GM18507 (cell line): ENCODE results near the gene KRTAP21-2.
"Not testable (repeated sequence)": the region's sequence is repeated elsewhere in the genome, so short reads cannot be mapped to it uniquely, and the experiment has no call there.

Experiments used
- DNase-seq: peaks from one replicate; pipeline ENCODE4 v3.0.0; 2011; ENCODE audit warnings: low read depth; ENCODE audit not compliant: insufficient read length; ENCODE audit errors: extremely low spot score
- FAIRE-seq: peaks from 2 replicates; lab custom pipeline; 2011; peaks lifted over from hg19 to GRCh38; lab: Jason Lieb, UNC

Gene KRTAP21-2

DNA sequence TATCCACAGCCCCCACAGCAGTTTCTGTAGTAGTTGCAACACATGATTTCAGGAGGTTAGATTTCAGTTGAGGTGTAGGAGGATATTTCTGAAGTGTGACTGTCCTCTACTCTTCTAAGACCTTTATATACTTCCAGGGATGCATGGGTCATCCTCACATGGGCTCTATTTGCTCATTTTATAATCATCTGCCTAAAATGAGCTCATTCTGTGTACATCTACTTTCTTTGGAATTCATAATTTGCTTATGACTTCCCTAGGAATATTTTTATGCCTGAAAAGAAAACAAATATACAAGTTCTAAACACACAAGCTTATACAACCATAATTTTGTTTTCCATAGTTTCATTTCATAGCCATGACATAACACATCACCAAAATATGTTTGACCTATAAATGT lies at the start of gene KRTAP21-2:
TSS of gene KRTAP21-2 (minus strand) at position 101 of the 400 bp plus-strand sequence. CDS start at position 44, 57 bp downstream.
- FAIRE-seq (no peak), DNase-seq (no peak)

DNA sequence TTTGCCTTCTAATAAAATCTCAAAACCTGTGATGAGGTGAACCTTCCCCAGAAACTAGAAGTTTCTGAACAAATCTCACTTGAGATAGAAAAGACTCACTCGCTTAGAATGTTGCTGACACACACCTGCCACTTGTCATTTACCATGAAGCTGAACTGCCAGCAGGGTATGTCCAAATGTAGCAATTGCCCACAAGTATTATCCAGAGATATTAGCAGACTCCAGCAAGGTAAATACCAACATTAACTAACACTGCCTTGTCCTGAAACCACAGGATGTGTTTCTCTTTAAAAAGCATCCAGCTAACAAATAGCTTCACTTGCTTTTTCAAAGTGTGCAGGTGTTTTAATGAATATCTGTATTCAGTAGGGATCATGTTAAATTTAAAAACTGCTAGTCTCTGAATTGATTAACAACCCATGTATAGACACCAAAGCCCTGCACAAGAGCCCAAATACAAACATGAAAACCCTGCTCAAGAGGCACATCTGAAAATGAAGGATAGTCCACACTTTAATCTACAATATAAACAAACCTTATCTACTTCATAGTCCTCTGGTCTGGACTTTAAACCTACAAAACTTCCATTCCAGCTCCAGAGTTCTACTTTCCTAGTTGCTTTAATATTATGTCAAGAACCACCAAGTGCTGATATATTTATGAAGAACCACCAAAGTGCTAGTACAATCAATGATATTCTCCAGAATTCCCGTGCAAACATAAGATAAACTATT lies 46.7 kb upstream of the KRTAP21-2 start:
- DNase-seq: no peak
- no peak for FAIRE-seq

- no peak for DNase-seq
- FAIRE-seq: no peak
Measured at GRCh38 chr21:30779249-30779648, 32.2 kb upstream of the KRTAP21-2 start.

- FAIRE-seq (no peak), DNase-seq (no peak)
Measured at GRCh38 chr21:30769724-30770431, 22.8 kb upstream of the KRTAP21-2 start.

DNA sequence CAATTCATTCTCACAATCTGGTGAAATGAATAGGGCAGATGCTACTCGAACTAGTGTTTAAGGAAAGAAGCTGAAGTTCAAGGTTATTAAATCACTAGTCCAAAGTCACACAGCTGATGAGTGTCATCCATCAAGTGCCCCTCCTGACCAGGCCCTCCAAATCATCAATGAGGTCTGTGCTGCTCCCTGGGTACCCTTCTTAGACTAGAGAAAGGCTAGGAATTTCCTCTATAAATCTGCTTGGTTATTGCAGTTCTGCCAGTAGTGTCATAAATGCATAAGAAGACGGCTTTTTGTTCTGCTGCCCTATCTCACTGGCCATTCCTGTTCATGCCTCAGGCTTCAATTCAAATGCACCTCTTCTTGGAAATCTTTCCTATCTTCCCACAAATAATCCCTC lies 13.7 kb upstream of the KRTAP21-2 start:
- DNase-seq: no peak
- no peak for FAIRE-seq

GRCh38 chr21:30758306-30758705 lies 11.2 kb upstream of the KRTAP21-2 start:
- no peak for FAIRE-seq
- no peak for DNase-seq

- FAIRE-seq, DNase-seq: not testable (repeated sequence)
Measured at GRCh38 chr21:30755328-30755727, 8.3 kb upstream of the KRTAP21-2 start, which contains the start of gene KRTAP21-1. Gene KRTAP21-1 (minus strand): TSS chr21:30755428. CDS start chr21:30755378, 50 bp downstream.

GRCh38 chr21:30740462-30740861 lies 6.6 kb downstream of the KRTAP21-2 start:
- DNase-seq (no peak), FAIRE-seq (no peak)

DNA sequence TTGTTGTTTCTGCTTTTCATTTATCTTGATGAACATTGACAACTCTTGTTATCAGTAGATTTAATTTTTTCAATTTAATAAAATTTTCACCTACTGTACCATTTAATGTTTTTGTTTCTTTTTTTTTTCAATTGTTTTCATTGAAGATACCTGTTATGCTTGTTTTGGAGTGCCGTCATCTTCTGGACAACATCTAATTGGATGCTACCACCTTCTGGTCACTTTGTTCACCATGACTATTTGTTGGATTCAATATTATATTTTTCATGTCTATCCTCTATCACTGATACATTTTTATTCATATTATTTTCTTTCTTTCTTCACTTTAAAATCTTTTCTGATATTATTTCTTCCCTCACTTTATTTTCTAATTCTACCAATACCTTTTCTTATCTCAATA lies 14.0 kb downstream of the KRTAP21-2 start:
- no peak for DNase-seq
- no peak for FAIRE-seq

DNA sequence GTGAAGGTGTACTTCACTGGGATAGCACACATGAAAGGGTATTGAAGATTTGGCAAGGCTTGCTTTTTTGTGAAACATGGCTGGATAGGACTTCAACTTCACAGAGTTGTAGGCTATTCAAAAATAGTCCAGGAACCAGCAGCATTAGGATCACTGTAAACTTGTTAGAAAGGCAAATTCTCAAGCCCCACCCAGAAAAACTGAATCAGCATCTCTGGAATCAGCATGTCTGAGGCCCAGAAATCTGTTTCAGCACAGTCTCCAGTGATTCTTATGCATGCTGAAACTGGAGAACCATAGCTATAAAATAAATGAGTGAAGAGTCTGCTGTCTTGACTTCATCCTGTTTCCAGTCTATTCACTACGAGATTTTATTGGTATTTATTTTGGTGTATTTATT lies 20.3 kb downstream of the KRTAP21-2 start:
- no peak for FAIRE-seq
- no peak for DNase-seq

GRCh38 chr21:30719401-30719800 lies 27.7 kb downstream of the KRTAP21-2 start:
- no peak for DNase-seq
- no peak for FAIRE-seq

GRCh38 chr21:30718239-30718909 lies 28.7 kb downstream of the KRTAP21-2 start, which contains the start of gene KRTAP21-3:
Gene KRTAP21-3 (minus strand): TSS chr21:30718777. CDS start chr21:30718759, 18 bp downstream.
- FAIRE-seq (no peak), DNase-seq (no peak)

DNA sequence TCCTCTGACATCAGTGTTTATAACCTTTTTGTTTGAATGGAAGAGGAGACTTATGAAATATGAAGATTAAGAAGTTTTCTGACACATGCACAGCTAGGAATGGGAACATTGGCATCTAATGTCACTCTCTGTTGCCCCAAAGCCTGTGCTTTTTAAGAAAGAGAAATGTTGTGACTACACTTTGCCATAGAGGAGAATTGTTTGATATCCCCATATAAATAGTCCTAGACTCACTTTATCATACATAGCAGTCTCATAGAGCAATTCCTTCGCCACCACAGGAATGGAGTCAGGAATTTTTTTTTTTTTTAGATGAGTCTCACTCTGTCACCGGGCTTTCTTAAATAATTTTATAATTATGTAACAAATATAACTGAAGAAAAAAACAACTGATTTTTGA lies 30.0 kb downstream of the KRTAP21-2 start:
- no peak for DNase-seq
- no peak for FAIRE-seq

DNA sequence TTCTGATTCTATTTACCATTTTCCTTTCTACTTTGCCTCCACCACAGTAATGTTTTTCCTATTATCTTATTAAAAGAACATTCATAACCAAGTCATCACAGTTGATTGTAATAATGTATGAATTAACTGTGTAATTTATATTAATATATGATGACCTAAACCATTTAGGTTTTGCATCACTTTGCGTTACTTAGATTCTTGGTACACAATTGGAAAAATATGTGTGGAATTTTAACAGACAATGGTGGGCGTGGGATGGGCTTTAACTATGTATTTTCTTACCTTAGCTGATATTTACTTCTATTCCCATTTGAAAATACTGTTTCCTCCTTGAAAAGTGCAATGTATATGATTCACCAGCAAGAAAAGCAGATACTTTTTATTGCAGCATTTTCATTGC lies 32.1 kb downstream of the KRTAP21-2 start:
- DNase-seq: no peak
- FAIRE-seq: no peak

DNA sequence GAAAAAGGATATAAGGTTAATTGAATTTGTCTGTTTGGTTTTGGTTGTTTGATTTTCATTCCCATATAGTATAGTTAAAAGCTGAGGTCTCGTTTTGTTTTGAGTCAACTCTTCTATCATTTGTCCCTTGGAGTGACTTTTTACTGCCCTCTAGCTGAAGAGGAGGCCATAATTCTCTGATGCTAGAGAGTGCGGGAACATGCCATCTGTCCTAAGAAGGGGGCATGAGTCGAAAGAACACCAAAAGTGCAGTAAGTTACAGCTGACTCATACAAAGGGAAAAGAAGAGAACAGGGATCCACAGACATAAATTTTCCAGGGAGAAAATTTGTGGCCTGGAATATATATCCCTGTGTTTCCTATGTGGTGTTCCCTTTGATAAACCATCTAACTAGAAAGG lies 32.6 kb downstream of the KRTAP21-2 start:
- DNase-seq: no peak
- FAIRE-seq: no peak

GRCh38 chr21:30713766-30714165 lies 33.3 kb downstream of the KRTAP21-2 start:
- FAIRE-seq (no peak), DNase-seq (no peak)

- no peak for FAIRE-seq
Measured at GRCh38 chr21:30710499-30710898, 36.6 kb downstream of the KRTAP21-2 start.

DNA sequence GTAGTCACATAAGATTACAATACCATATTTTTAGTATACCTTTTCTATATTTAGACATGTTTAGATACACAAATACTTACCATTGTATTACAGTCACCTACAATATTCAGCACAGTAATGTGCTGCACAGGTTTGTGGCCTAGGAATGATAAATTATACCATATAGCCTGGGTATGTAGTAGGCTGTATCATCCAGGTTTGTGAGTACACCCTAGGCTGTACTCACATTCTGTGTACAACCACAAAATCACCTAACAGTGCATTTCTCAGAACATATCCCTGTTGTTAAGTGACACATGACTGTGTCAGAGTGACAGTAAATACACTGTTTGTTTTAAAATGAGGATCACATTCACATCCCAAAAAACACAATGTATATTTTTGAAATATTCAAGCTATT lies 39.6 kb downstream of the KRTAP21-2 start:
- no peak for DNase-seq
- FAIRE-seq: no peak

More at GRCh38 chr21:30710499-30710898, 36.6 kb downstream of the KRTAP21-2 start:
- no peak for DNase-seq
